MM.1S (cell line): Measurements from ENCODE around the gene TSPAN15.

Experiments
- CTCF ChIP-seq: fragments of 300-600 bp; sonication (generic); IDR thresholded peaks from 2 replicates; pipeline ENCODE4 v1.5.1; 2016; ENCODE audit warnings: antibody characterized with exemption, low read length, mixed read lengths
- EZH2 ChIP-seq: fragments of 300-600 bp; sonication (generic); optimal IDR thresholded peaks from 2 replicates; pipeline ENCODE3; 2017; ENCODE audit warnings: low read depth, mild to moderate bottlenecking, antibody characterized with exemption, low read length, mixed read lengths
- EZH2phosphoT487 ChIP-seq: fragments of 300-600 bp; sonication (generic); IDR thresholded peaks from 2 replicates; pipeline ENCODE4 v1.6.1; 2018; ENCODE audit warnings: antibody characterized with exemption, low read length

- TF ChIP-seq CTCF = no peak
- TF ChIP-seq EZH2 = no peak
- no peak for TF ChIP-seq EZH2phosphoT487
These were observed 53.4 kb downstream of the TSPAN15 start for GRCh38 chr10:69504576-69505250.
